Bronchial epithelial cell (primary cell): ENCODE data around the gene CCDC80. TPM values are rescaled to one million over a fixed set of nuclear protein-coding genes. Genes with fewer than 3 reads are reported as not detected.

ENCODE experiments used
- DNase-seq: peaks from one replicate; pipeline ENCODE4 v3.0.0-alpha.2; 2010; ENCODE audit warnings: low read depth
- FAIRE-seq: peaks from 2 replicates; lab custom pipeline; 2011; peaks lifted over from hg19 to GRCh38; lab: Jason Lieb, UNC
- H3K27me3 ChIP-seq: 2 replicates; pipeline ENCODE4 v1.5.1; 2011; ENCODE audit warnings: low read length; ENCODE audit not compliant: control insufficient read depth, insufficient read depth
- H3K36me3 ChIP-seq: 2 replicates; pipeline ENCODE4 v1.5.1; 2011; ENCODE audit warnings: low read length; ENCODE audit not compliant: control insufficient read depth, insufficient read depth
- H3K4me3 ChIP-seq: 2 replicates; pipeline ENCODE4 v1.5.1; 2011; ENCODE audit warnings: mild to moderate bottlenecking, low read depth, low read length, control low read depth
- total RNA-seq: library from RNA; depleted of rRNA; stranded (reverse); fragments of >200 nt; gene quantifications from 2 replicates; pipeline ENCODE4 v1.2.1, GENCODE V29; 2014
- TF ChIP-seq, protein P1 (sequence below): IDR thresholded peaks from 2 replicates; pipeline ENCODE4 v1.5.1; 2011; ENCODE audit warnings: mild to moderate bottlenecking, moderate library complexity, low read length, control low read depth, inconsistent platforms; ENCODE audit not compliant: insufficient read depth, severe bottlenecking

CCDC80 gene
- total RNA-seq, 1 donor from 2014 or later, result 8.2 TPM

DNA sequence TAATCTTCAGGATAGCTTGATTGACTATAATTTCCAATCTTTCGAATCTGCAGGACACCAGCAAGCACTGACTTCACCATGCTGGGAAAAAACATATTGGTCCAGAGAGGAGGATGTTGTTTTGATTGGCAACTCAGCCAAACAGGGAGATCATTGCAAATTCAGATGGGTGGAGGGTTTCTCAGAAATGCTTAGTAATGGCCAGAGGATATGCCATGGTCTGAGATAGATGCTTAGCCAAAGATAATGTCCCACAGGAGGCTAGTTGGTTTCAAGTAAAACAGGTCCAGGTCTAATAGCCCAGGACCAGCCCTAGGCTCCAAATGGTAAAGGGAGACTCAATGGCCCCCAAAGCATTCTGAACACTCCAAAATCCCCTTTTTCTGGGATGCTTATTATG is 46.7 kb upstream of the CCDC80 start:
- FAIRE-seq, result no peak
- no peaks in the 10 kb centered on the region for H3K27me3 ChIP-seq
- no peaks in the 10 kb centered on the region for H3K36me3 ChIP-seq
- TF ChIP-seq, protein P1, sequence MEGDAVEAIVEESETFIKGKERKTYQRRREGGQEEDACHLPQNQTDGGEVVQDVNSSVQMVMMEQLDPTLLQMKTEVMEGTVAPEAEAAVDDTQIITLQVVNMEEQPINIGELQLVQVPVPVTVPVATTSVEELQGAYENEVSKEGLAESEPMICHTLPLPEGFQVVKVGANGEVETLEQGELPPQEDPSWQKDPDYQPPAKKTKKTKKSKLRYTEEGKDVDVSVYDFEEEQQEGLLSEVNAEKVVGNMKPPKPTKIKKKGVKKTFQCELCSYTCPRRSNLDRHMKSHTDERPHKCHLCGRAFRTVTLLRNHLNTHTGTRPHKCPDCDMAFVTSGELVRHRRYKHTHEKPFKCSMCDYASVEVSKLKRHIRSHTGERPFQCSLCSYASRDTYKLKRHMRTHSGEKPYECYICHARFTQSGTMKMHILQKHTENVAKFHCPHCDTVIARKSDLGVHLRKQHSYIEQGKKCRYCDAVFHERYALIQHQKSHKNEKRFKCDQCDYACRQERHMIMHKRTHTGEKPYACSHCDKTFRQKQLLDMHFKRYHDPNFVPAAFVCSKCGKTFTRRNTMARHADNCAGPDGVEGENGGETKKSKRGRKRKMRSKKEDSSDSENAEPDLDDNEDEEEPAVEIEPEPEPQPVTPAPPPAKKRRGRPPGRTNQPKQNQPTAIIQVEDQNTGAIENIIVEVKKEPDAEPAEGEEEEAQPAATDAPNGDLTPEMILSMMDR, result no peak
- no peak overlapping the region for H3K4me3 ChIP-seq
- no peak for DNase-seq

DNA sequence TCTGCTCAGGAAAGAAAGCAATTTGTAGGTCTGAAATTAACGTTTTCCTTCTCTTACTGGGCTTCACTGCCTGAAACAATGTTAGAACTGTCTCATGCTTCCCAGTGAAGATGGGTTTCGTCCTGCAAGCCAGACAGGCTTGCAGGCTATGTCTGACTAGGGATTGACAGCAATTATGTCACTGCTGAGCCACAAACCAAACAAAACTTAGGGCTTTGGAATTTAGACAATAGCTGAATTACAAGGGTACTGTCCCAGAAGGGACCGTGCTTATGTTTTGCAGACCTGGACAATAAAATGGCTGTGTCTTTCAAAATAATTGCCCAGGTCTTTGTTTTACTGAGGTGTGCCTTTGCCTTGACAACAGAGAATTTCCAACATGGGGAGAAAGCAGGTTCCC is 46.3 kb upstream of the CCDC80 start:
- TF ChIP-seq, protein P1, result no peak
- Histone ChIP-seq H3K27me3 (no peaks in the 10 kb centered on the region), H3K4me3 (no peak overlapping the region), H3K36me3 (no peaks in the 10 kb centered on the region)
- no peak for FAIRE-seq
- DNase-seq, result peak; percentile 15

GRCh38 chr3:112685956-112686799 is 45.2 kb upstream of the CCDC80 start:
- DNase-seq, result no peak
- no peak for FAIRE-seq
- TF ChIP-seq, protein P1, result no peak

GRCh38 chr3:112685420-112685819 is 44.5 kb upstream of the CCDC80 start:
- H3K4me3 ChIP-seq, result no peak overlapping the region
- DNase-seq (no peak), FAIRE-seq (no peak)
- H3K27me3 ChIP-seq, result no peaks in the 10 kb centered on the region
- TF ChIP-seq, protein P1, result no peak
- H3K36me3 ChIP-seq, result no peaks in the 10 kb centered on the region

More at GRCh38 chr3:112685956-112686799, 45.2 kb upstream of the CCDC80 start:
- H3K27me3 ChIP-seq, result no peaks in the 10 kb centered on the region
- no peaks in the 10 kb centered on the region for H3K36me3 ChIP-seq
- H3K4me3 ChIP-seq, result no peak overlapping the region

- Histone ChIP-seq H3K4me3 (no peak overlapping the region), H3K27me3 (no peaks in the 10 kb centered on the region), H3K36me3 (no peaks in the 10 kb centered on the region)
- FAIRE-seq (no peak), DNase-seq (no peak)
- TF ChIP-seq, protein P1, result no peak
Observed at GRCh38 chr3:112682361-112682760, 41.4 kb upstream of the CCDC80 start.
